GM23248 (cell line): Measurements from ENCODE around the gene FCN3.

Source experiments
- EZH2 ChIP-seq: fragments of 200-600 bp; sonication (generic); IDR thresholded peaks from 2 replicates; pipeline ENCODE4 v1.6.1; 2018; ENCODE audit warnings: antibody characterized with exemption, mild to moderate bottlenecking; ENCODE audit not compliant: insufficient read depth, poor library complexity, severe bottlenecking
- EZH2phosphoT487 ChIP-seq: fragments of 200-600 bp; sonication (generic); IDR thresholded peaks from 2 replicates; pipeline ENCODE4 v1.6.1; 2018; ENCODE audit warnings: antibody characterized with exemption, moderate library complexity, mild to moderate bottlenecking, low read depth; ENCODE audit not compliant: insufficient read depth

- no peak for TF ChIP-seq EZH2
- TF ChIP-seq EZH2phosphoT487: no peak
Measured at GRCh38 chr1:27398405-27399149, 24.0 kb upstream of the FCN3 start.
